Calu3 (cell line): ENCODE measurements around the gene VWA8. TPM values are rescaled to one million over a fixed set of nuclear protein-coding genes. Genes with fewer than 3 reads are reported as not detected.

Source experiments
- BruUV-seq: library from RNA; stranded (reverse); fragments of 400-500 nt; replicated peaks from 2 replicates; lab custom pipeline; 2021; lab: Mats Ljungman, UMichigan
- CTCF ChIA-PET: fragments of 300-600 bp; sonication (Branson Sonifier 250); formaldehyde crosslinking; loops from one replicate; lab custom pipeline; 2022; ENCODE audit warnings: antibody characterized with exemption; lab: Charles Lee
- DNase-seq: peaks from one replicate; pipeline ENCODE4 v3.0.0; 2022
- H3K27ac Mint-ChIP-seq: one replicate; pipeline ENCODE4 v1.8.0; 2022; ENCODE audit warnings: mixed read lengths; ENCODE audit not compliant: unreplicated experiment
- H3K27me3 Mint-ChIP-seq: one replicate; pipeline ENCODE4 v1.8.0; 2022; ENCODE audit warnings: mixed read lengths; ENCODE audit not compliant: unreplicated experiment
- H3K36me3 Mint-ChIP-seq: one replicate; pipeline ENCODE4 v1.8.0; 2022; ENCODE audit warnings: mild to moderate bottlenecking, moderate library complexity, mixed read lengths; ENCODE audit not compliant: insufficient read depth, unreplicated experiment
- H3K4me1 Mint-ChIP-seq: one replicate; pipeline ENCODE4 v1.8.0; 2022; ENCODE audit warnings: mild to moderate bottlenecking, low read depth, mixed read lengths; ENCODE audit not compliant: unreplicated experiment
- H3K4me3 Mint-ChIP-seq: one replicate; pipeline ENCODE4 v1.8.0; 2022; ENCODE audit warnings: mild to moderate bottlenecking, low read depth, moderate library complexity, mixed read lengths; ENCODE audit not compliant: unreplicated experiment
- H3K9me3 Mint-ChIP-seq: one replicate; pipeline ENCODE4 v1.8.0; 2022; ENCODE audit warnings: low read depth, mixed read lengths; ENCODE audit not compliant: unreplicated experiment
- CTCF ChIP-seq: fragments of 200-600 bp; IDR thresholded peaks from one replicate; pipeline ENCODE4 v1.8.0; 2022; ENCODE audit warnings: antibody characterized with exemption; ENCODE audit not compliant: unreplicated experiment
- intact Hi-C: fragments of 100-400 bp; cut with micrococcal nuclease; formaldehyde crosslinking; loops from one replicate; pipeline ENCODE4 v1.10.0; 2022; ENCODE audit not compliant: unreplicated experiment
- total RNA-seq: library from RNA; stranded (reverse); gene quantifications from 2 replicates; pipeline ENCODE4 v1.2.3, GENCODE V29; 2022

VWA8 gene
- total RNA-seq, 1 experiment from 2014 or later = 15.2 TPM

GRCh38 chr13:41554180-41554579, 406.7 kb downstream of the VWA8 start:
- no peak overlapping the region for H3K4me3 Mint-ChIP-seq
- no peaks in the 10 kb centered on the region for H3K4me1 Mint-ChIP-seq
- no peak for DNase-seq
- H3K27me3 Mint-ChIP-seq = no peaks in the 10 kb centered on the region
- H3K36me3 Mint-ChIP-seq = no peaks in the 10 kb centered on the region
- CTCF ChIA-PET = no interaction called here
- TF ChIP-seq CTCF = no peak
- H3K27ac Mint-ChIP-seq = no peak overlapping the region
- H3K9me3 Mint-ChIP-seq = no peaks in the 10 kb centered on the region
- no TSS peak for BruUV-seq
- intact Hi-C loops = no loop called here

DNA sequence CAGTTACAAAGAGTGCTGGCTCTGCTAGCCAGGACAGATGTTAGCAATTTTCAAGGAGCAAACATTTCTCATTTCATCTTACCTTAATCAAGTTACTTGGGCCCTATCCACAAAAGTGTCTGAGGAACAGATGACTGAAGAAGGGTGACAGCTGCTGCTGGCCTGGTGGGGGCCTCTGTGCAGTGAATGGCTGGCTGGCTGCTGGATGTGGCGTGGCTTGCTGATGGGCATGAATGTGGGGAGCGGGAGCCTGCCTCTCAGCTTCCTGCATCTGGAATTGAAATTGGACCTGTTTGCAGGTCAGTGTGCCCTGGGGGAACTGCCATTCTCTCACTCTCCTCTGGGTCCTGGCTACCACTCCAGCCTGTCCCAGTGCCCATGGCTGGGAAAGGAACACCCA, 408.9 kb downstream of the VWA8 start:
- no TSS peak for BruUV-seq
- Mint-ChIP-seq H3K4me1 (no peaks in the 10 kb centered on the region), H3K27ac (no peak overlapping the region), H3K27me3 (no peaks in the 10 kb centered on the region), H3K4me3 (no peak overlapping the region), H3K36me3 (no peaks in the 10 kb centered on the region), H3K9me3 (no peaks in the 10 kb centered on the region)
- intact Hi-C loops = no loop called here
- DNase-seq = no peak
- CTCF ChIA-PET = no interaction called here
- no peak for TF ChIP-seq CTCF

GRCh38 chr13:41550276-41550675, 410.6 kb downstream of the VWA8 start:
- H3K4me1 Mint-ChIP-seq = no peaks in the 10 kb centered on the region
- no peaks in the 10 kb centered on the region for H3K36me3 Mint-ChIP-seq
- no peaks in the 10 kb centered on the region for H3K27me3 Mint-ChIP-seq
- no peak overlapping the region for H3K4me3 Mint-ChIP-seq
- no peaks in the 10 kb centered on the region for H3K9me3 Mint-ChIP-seq
- CTCF ChIA-PET = interaction anchor here (0.6 kb wide), 1 partner anchor 409 kb away, joined by 4 read pairs; no protein-coding TSS in a partner anchor
- intact Hi-C loops = no loop called here
- H3K27ac Mint-ChIP-seq = no peak overlapping the region
- no peak for TF ChIP-seq CTCF
- no TSS peak for BruUV-seq
- no peak for DNase-seq

DNA sequence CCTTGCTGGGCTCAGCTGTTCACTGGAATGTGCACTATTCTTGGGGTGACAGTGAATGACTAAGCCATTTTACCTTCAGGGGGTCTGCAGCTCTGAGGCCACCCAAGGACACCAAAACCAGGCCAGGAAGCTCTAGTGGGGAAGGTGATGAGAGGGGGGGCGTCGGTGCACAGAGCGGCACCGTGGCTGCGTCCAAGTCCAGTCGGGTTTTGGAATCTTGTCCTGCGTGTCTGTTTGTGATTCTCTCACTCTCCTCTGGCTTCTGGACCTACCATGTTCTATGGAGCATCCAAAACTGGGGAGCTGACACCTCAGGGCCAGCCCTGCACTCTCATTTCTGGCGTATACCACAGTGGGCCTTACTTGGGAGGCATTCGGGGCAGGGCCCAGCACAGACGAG, 411.4 kb downstream of the VWA8 start:
- CTCF ChIA-PET = interaction anchor here (0.6 kb wide), 1 partner anchor 410 kb away, joined by 4 read pairs; no protein-coding TSS in a partner anchor
- no TSS peak for BruUV-seq
- DNase-seq = no peak
- H3K36me3 Mint-ChIP-seq = no peaks in the 10 kb centered on the region
- intact Hi-C loops = no loop called here
- no peaks in the 10 kb centered on the region for H3K27me3 Mint-ChIP-seq
- H3K9me3 Mint-ChIP-seq = no peaks in the 10 kb centered on the region
- H3K4me3 Mint-ChIP-seq = no peak overlapping the region
- H3K27ac Mint-ChIP-seq = no peak overlapping the region
- TF ChIP-seq CTCF = no peak
- H3K4me1 Mint-ChIP-seq = no peaks in the 10 kb centered on the region
